Endothelial cell (in vitro differentiated cells): ENCODE measurements around the gene SUFU. TPM values are rescaled to one million over a fixed set of nuclear protein-coding genes. Genes with fewer than 3 reads are reported as not detected.

Experiments used
- DNase-seq: peaks from one replicate; pipeline ENCODE4 v3.0.0; 2021; ENCODE audit warnings: low spot score
- H3K27ac Mint-ChIP-seq: one replicate; pipeline ENCODE4 v1.8.0; 2021; ENCODE audit warnings: mixed read lengths, inconsistent platforms; ENCODE audit not compliant: unreplicated experiment
- H3K27me3 Mint-ChIP-seq: one replicate; pipeline ENCODE4 v1.8.0; 2021; ENCODE audit warnings: mild to moderate bottlenecking, moderate library complexity, mixed read lengths, inconsistent platforms; ENCODE audit not compliant: unreplicated experiment
- H3K36me3 Mint-ChIP-seq: one replicate; pipeline ENCODE4 v1.8.0; 2021; ENCODE audit warnings: mild to moderate bottlenecking, low read depth, mixed read lengths, inconsistent platforms; ENCODE audit not compliant: unreplicated experiment
- H3K4me1 Mint-ChIP-seq: one replicate; pipeline ENCODE4 v1.8.0; 2021; ENCODE audit warnings: mild to moderate bottlenecking, mixed read lengths, inconsistent platforms; ENCODE audit not compliant: unreplicated experiment
- H3K4me3 Mint-ChIP-seq: one replicate; pipeline ENCODE4 v1.8.0; 2021; ENCODE audit warnings: mild to moderate bottlenecking, mixed read lengths, inconsistent platforms; ENCODE audit not compliant: unreplicated experiment
- H3K9me3 Mint-ChIP-seq: one replicate; pipeline ENCODE4 v1.8.0; 2021; ENCODE audit warnings: mixed read lengths, inconsistent platforms; ENCODE audit not compliant: unreplicated experiment
- CTCF ChIP-seq: fragments of 200-600 bp; sonication (generic); IDR thresholded peaks from one replicate; pipeline ENCODE4 v1.5.0; 2021; ENCODE audit warnings: antibody characterized with exemption; ENCODE audit not compliant: unreplicated experiment
- total RNA-seq: library from RNA; stranded (reverse); fragmentation: NEBNext Ultra II Directional; extraction: Animal tissue kit (Norgen Biotek cat#: 25700); gene quantifications from one replicate; pipeline ENCODE4 v1.2.1, GENCODE V29; 2021; ENCODE audit not compliant: unreplicated experiment

Gene SUFU
- total RNA-seq, 1 donor from 2014 or later, result 44.4 TPM

GRCh38 chr10:102679596-102679995 lies 175.8 kb downstream of the SUFU start:
- Mint-ChIP-seq H3K4me1 (peaks cover 36% of the 10 kb centered on the region), H3K36me3 (peaks cover 3% of the 10 kb centered on the region), H3K9me3 (no peaks in the 10 kb centered on the region), H3K4me3 (no peak overlapping the region), H3K27me3 (peaks cover 7% of the 10 kb centered on the region), H3K27ac (no peak overlapping the region)
- TF ChIP-seq CTCF, result no peak
- DNase-seq, result no peak

GRCh38 chr10:102681696-102682095 lies 177.9 kb downstream of the SUFU start:
- H3K4me3 Mint-ChIP-seq, result no peak overlapping the region
- H3K27ac Mint-ChIP-seq, result no peak overlapping the region
- H3K4me1 Mint-ChIP-seq, result peaks cover 19% of the 10 kb centered on the region
- DNase-seq, result no peak
- no peaks in the 10 kb centered on the region for H3K9me3 Mint-ChIP-seq
- H3K36me3 Mint-ChIP-seq, result peaks cover 3% of the 10 kb centered on the region
- peaks cover 4% of the 10 kb centered on the region for H3K27me3 Mint-ChIP-seq
- no peak for TF ChIP-seq CTCF

GRCh38 chr10:102682416-102682815 lies 178.6 kb downstream of the SUFU start:
- Mint-ChIP-seq H3K4me3 (no peak overlapping the region), H3K36me3 (peaks cover 3% of the 10 kb centered on the region), H3K27me3 (peaks cover 4% of the 10 kb centered on the region), H3K9me3 (no peaks in the 10 kb centered on the region), H3K27ac (no peak overlapping the region), H3K4me1 (peaks cover 13% of the 10 kb centered on the region)
- DNase-seq, result no peak
- no peak for TF ChIP-seq CTCF

- peaks cover 3% of the 10 kb centered on the region for H3K36me3 Mint-ChIP-seq
- no peak overlapping the region for H3K4me3 Mint-ChIP-seq
- no peak overlapping the region for H3K27ac Mint-ChIP-seq
- no peaks in the 10 kb centered on the region for H3K9me3 Mint-ChIP-seq
- DNase-seq, result no peak
- TF ChIP-seq CTCF, result no peak
- H3K27me3 Mint-ChIP-seq, result peaks cover 4% of the 10 kb centered on the region
- H3K4me1 Mint-ChIP-seq, result peaks cover 8% of the 10 kb centered on the region
Observed at GRCh38 chr10:102682981-102683380, 179.2 kb downstream of the SUFU start.

Other genes with a start within 250 kb of the SUFU start
- gene NFKB2, start 108.3 kb upstream of the SUFU start, total RNA-seq, result 14.2 TPM
- 0.31 TPM for gene PSD, start 85.2 kb upstream of the SUFU start, total RNA-seq
- 8.7 TPM for gene FBXL15, start 83.1 kb upstream of the SUFU start, total RNA-seq
- 72.9 TPM for gene CUEDC2, start 71.4 kb upstream of the SUFU start, total RNA-seq
- 0.18 TPM for gene C10orf95, start 52.4 kb upstream of the SUFU start, total RNA-seq
- gene ACTR1A, start 1.3 kb upstream of the SUFU start, total RNA-seq, result 147 TPM
- gene TRIM8, start 140.5 kb downstream of the SUFU start, total RNA-seq, result 219 TPM
- gene ARL3, start 210.4 kb downstream of the SUFU start, total RNA-seq, result 9.0 TPM
- 6.3 TPM for gene SFXN2, start 210.7 kb downstream of the SUFU start, total RNA-seq
- 49.4 TPM for gene WBP1L, start 240.0 kb downstream of the SUFU start, total RNA-seq